Activated T-helper 2 cell treated with anti-CD3 and anti-CD28 coated beads, Interferon-gamma antibody, Interleukin-2, Interleukin-4, amounts not matched to agents 10 μg/mL and 5 μg/mL and 100 μg/mL, durations not matched to agents 14 hours and 24 hours and 36 hours (primary cell): ENCODE results near the gene RNU1-3. TPM values are rescaled to one million over a fixed set of nuclear protein-coding genes. Genes with fewer than 3 reads are reported as not detected.
"Not testable (repeated sequence)": the region's sequence is repeated elsewhere in the genome, so short reads cannot be mapped to it uniquely, and the experiment has no call there.

Experiments used
- DNase-seq: peaks from one replicate; pipeline ENCODE4 v3.0.0; 2021; ENCODE audit warnings: low spot score
- H3K27ac Mint-ChIP-seq: one replicate; pipeline ENCODE4 v1.8.0; 2021; ENCODE audit warnings: mixed read lengths
- H3K27me3 Mint-ChIP-seq: one replicate; pipeline ENCODE4 v1.8.0; 2021; ENCODE audit warnings: low read depth, mixed read lengths
- H3K36me3 Mint-ChIP-seq: one replicate; pipeline ENCODE4 v1.8.0; 2021; ENCODE audit warnings: low read depth, mixed read lengths
- H3K4me1 Mint-ChIP-seq: one replicate; pipeline ENCODE4 v1.8.0; 2021; ENCODE audit warnings: low read depth, mixed read lengths
- H3K4me3 Mint-ChIP-seq: one replicate; pipeline ENCODE4 v1.8.0; 2021; ENCODE audit warnings: low read depth, mild to moderate bottlenecking, moderate library complexity, mixed read lengths
- H3K9me3 Mint-ChIP-seq: one replicate; pipeline ENCODE4 v1.8.0; 2021; ENCODE audit warnings: mixed read lengths
- intact Hi-C: fragments of 100-400 bp; cut with micrococcal nuclease; formaldehyde crosslinking; loops from one replicate; pipeline ENCODE4 v1.15.1; 2023
- total RNA-seq: library from RNA; stranded (reverse); gene quantifications from 2 replicates; pipeline ENCODE4 v1.2.3, GENCODE V29; 2022

The RNU1-3 gene
- 2,033 and 2,369 TPM in 2 replicates for total RNA-seq

DNA sequence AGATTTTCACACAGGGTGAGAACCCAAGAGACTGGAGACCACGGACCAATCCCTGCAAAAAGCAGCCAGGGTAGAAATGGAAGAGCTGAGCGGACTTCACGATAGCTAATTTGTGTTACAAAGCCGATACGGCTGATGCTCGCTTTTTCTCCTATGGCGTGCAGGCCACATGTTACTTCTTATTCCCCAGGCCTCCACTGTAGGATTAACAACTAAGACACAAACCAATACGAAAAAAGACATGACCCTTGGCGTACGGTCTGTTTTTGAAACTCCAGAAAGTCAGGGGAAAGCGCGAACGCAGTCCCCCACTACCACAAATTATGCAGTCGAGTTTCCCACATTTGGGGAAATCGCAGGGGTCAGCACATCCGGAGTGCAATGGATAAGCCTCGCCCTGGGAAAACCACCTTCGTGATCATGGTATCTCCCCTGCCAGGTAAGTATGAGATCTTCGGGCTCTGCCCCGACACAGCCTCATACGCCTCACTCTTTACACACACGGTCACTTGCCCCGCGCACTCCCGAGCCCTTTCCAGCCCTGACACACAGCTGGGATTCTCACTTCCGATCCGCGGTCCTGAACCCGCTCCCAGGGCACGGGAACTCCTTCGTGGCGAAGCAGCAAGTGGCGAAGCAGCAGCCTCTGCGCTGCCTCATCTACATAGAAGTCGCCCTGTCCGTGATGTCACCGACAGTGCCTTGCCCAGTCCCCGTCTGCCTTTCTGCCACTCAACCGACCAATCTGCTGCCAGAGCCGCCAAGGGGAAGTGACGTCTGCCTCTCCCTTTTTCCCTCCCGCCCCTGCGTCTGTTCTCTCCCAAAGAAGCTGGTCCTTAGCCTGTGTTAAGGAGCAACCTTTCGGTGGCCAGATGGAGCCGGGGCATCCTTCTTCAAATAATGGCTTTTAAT lies at the start of gene RNU1-3:
Gene RNU1-3 (minus strand): TSS at position 447 of the 912 bp plus-strand sequence.
- H3K36me3 Mint-ChIP-seq, H3K9me3 Mint-ChIP-seq, H3K27me3 Mint-ChIP-seq, H3K27ac Mint-ChIP-seq, H3K4me3 Mint-ChIP-seq, H3K4me1 Mint-ChIP-seq, DNase-seq, intact Hi-C loops: not testable (repeated sequence)

DNA sequence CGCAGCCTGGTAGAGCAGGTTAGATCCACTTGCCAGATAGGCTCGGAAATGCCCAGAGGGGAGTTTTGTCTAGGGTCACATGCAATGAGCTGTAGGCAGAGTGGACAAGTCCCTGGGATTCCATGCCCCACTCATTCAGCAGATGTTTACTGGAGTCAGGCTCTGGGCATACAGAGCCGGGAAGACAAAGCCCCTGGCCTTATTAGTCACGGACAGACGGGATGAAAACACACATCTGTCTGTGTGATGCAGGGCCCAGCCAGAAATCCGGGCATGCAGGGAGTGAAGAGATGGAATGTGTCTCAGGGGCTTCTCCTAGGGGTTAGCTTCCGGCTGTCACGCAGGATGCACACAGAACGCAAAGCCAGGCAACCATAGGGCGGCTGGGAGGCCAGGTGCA lies 46.7 kb upstream of the RNU1-3 start:
- H3K4me1 Mint-ChIP-seq, H3K27ac Mint-ChIP-seq, H3K4me3 Mint-ChIP-seq, DNase-seq, intact Hi-C loops, H3K36me3 Mint-ChIP-seq, H3K9me3 Mint-ChIP-seq: not testable (repeated sequence)
- H3K27me3 Mint-ChIP-seq: peaks cover 14% of the 10 kb centered on the region

DNA sequence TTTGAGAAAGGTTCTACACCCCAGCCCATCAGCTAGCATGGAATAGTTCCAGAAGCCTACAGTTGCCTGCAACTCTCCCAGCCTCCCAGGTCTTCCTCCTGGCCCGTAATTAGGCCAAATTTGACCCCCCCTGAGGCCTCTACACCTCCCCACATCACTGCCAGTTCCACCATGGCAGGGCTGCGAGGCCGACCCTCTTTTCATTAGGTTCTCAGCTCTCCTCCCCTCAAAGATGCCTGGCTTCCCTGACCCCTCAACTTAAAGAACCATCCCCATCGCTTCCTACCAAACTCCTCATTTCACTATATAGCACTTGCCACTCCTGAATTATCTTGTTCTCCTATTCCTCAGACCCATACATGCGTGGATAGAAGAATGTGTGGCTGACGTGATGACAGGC lies 46.2 kb upstream of the RNU1-3 start:
- H3K9me3 Mint-ChIP-seq, H3K36me3 Mint-ChIP-seq, intact Hi-C loops, DNase-seq, H3K4me1 Mint-ChIP-seq, H3K27ac Mint-ChIP-seq, H3K4me3 Mint-ChIP-seq: not testable (repeated sequence)
- H3K27me3 Mint-ChIP-seq: peaks cover 14% of the 10 kb centered on the region

DNA sequence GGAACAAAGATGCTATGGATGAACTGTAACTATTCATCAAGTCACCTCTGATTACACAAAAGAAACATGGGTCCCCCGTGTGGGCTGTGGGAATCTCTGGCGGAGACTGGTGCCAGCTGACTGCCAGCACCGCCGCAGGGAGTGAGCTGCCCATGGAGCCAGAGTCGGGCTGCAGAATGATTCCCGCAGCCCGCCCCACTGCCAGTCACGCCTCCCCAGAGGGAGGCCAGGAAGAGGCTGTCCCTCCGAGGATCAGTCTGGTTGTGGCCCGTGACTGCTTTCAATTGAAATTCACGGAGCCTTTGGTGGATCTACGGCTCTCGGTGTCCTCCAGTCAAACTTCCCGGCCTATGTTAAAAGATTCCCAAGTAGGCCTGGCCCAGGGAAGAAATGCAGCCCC lies 45.8 kb upstream of the RNU1-3 start:
- H3K36me3 Mint-ChIP-seq, H3K4me1 Mint-ChIP-seq, intact Hi-C loops, DNase-seq, H3K9me3 Mint-ChIP-seq, H3K27ac Mint-ChIP-seq, H3K4me3 Mint-ChIP-seq: not testable (repeated sequence)
- peaks cover 14% of the 10 kb centered on the region for H3K27me3 Mint-ChIP-seq

DNA sequence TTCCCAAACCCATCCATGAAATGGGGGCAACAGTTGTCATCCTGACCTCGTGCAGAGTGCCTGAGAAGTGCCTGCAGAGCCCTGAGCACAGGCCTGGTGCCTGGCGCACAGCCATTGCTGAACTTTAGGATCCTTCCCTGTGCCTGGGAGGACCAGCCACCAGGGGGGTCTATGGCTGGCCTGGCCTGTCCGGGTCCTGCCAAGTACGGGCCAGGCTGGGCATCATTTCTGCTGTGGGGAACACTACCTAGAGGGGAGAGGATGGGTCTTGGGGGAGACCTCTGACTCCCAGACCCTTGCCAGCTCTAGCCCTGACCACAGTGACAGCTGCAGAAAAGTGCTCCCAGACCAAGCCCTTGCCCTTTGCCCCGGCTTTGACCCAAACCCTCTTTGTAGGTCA lies 45.4 kb upstream of the RNU1-3 start:
- DNase-seq, H3K27ac Mint-ChIP-seq, intact Hi-C loops, H3K9me3 Mint-ChIP-seq, H3K4me1 Mint-ChIP-seq, H3K36me3 Mint-ChIP-seq, H3K4me3 Mint-ChIP-seq: not testable (repeated sequence)
- peaks cover 12% of the 10 kb centered on the region for H3K27me3 Mint-ChIP-seq

DNA sequence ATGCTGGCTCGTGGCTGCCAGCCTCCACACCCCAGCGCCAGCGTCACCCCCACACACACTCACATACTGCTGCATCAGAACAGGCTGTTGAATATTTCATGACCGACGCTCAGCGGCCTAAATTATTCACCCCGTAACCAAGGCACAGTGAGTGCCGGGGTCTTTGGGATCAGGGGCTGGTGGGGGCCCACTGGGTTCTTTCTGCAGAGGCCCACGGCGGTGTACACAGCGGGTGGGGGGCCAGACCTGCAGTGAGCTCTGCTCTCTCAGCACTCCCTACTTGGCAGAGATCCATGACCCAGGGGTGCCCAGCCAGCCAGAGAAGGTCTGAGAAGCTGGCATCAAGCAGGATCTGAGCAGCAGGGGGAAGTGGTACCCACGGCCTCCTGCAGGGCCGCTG lies 43.9 kb upstream of the RNU1-3 start:
- H3K9me3 Mint-ChIP-seq, H3K27ac Mint-ChIP-seq, H3K27me3 Mint-ChIP-seq, intact Hi-C loops, DNase-seq, H3K4me1 Mint-ChIP-seq, H3K36me3 Mint-ChIP-seq, H3K4me3 Mint-ChIP-seq: not testable (repeated sequence)

DNA sequence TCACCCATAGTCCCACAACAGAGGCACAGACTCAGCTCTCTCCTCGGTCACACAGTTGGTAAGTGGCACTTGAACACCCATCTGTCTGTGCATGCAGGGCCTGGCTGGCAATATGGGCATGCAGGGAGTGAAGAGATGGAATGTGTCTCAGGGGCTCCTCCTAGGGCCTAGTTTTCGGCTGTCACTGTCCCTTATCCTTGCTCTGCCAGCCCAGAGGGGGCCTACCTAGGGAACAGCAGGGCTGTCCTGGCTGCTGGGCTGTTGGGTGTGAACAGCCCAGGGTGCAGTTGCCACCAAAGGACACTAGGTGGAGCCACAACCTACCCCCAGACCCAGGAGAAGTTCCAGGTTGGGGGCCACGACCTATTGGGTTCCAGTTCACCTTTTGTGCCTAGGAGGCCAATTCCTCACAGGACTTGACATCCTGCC lies 42.9 kb upstream of the RNU1-3 start:
- H3K27ac Mint-ChIP-seq, intact Hi-C loops, H3K36me3 Mint-ChIP-seq, H3K9me3 Mint-ChIP-seq, H3K4me3 Mint-ChIP-seq, DNase-seq, H3K4me1 Mint-ChIP-seq, H3K27me3 Mint-ChIP-seq: not testable (repeated sequence)

DNA sequence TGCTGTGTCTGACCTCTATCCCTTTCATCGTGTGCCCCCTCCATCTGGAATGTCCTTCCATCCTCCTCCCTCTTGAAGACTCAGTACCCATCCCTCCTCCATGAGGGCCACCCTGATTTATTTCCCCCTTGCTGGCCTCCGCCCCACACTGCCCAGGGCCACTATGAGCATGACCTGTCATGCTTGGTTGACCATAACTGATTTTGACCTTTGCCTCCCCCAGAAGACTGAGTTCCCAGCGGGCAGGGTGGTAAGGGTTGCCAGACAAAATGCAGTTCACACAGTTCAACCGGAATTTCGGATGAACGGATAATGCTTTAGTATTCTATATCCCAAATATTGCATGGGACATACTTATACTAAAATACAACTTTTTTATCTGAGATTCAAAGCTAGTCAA lies 42.0 kb upstream of the RNU1-3 start:
- H3K9me3 Mint-ChIP-seq, H3K4me3 Mint-ChIP-seq, DNase-seq, H3K27ac Mint-ChIP-seq, H3K27me3 Mint-ChIP-seq, intact Hi-C loops, H3K4me1 Mint-ChIP-seq, H3K36me3 Mint-ChIP-seq: not testable (repeated sequence)

DNA sequence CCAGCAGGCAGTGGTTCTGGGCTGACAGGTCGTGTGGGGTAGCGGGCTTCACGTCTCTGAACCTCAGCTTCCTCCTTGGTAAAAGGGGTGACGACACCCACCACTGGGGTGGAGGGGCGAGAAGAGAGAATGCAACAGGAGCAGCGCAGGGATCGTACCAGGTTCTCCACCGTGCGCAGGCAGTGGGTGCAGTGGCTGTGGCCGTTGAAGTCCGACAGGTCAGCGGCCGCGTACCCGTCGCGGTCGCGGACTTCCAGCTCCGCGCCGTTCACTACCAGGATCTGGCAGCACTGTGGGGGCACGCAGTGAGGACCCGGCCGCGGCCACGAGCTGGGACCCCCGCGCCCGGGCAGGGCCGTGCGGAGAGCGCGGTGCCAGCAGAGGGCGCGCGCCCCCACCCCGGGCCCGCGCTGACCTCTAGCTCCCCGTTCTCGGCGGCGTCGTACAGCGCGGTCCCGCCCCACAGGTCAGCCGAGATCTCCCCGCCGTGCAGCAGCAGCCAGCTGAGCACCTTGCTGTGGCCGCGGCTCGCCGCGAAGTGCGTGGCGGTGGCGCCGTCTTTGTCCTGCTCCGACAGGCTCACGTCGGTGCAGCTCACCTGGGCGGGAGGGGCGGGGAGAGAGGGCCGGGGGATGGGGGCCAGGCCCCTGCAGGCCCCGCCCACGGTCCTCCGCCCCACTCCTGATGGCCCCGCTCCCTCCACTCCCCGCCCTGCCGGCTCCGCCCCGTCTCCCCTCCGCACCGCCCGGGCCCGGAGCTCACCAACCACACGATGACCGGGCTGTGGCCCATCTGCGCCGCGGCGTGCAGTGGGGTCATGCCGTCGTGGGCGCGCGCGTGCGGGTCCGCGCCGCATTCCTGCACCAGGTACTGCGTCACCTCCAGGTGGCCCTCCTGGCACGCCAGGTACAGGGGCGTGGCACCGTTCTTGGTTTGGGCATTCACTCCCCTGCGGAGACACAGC lies 40.7 kb upstream of the RNU1-3 start:
- H3K4me3 Mint-ChIP-seq, H3K27ac Mint-ChIP-seq, intact Hi-C loops, H3K27me3 Mint-ChIP-seq, DNase-seq, H3K4me1 Mint-ChIP-seq, H3K36me3 Mint-ChIP-seq, H3K9me3 Mint-ChIP-seq: not testable (repeated sequence)

DNA sequence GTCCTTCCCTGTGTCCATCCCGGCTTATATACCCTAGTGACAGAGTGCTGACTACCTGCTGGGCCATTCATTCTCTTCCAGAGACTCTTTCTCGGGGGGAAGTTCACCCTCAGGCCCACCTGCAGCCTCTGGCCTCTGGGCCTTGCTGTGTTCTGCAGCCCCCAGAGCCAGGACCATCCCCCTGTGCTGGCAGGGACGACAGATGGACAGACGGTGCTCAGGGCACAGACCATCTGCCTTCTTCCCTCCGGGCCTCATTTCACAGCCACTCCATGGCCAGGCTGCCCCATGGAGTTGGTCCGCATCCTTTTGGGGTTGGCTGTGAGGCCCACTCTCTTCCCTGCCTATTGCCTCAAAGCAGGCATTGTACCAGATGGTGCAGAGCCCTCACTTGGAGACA lies 39.6 kb upstream of the RNU1-3 start:
- intact Hi-C loops, H3K27ac Mint-ChIP-seq, H3K4me3 Mint-ChIP-seq, H3K9me3 Mint-ChIP-seq, H3K4me1 Mint-ChIP-seq, H3K27me3 Mint-ChIP-seq, H3K36me3 Mint-ChIP-seq, DNase-seq: not testable (repeated sequence)

DNA sequence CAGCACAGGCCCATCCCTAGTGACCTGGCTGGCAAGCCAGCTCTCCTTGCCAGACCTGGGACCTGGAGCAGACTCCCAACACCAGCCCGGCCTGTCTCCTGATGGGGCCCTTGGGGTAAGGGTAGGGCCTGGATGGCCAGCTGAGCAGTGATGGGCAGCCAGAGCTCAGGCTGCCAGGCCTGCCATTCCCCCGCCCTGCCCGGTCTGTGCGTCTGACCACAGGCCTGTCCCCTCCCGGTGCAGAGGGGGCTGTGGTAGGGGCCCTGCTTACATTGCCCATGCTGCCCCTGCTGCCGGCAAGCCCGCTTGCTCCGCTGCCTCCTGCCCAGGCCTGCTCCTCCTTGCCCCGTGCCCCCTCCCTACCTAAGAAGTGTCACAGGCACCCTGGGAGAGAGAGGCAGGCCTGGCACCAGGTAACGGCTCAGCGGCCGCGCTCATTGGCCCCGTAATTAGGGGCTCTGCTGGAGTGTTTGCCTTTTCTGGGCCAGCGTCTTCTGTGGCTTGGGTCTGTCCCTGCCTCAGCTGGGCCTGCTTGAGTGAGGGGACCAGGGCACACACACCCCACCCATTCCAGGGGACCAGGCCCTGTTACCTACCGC lies 37.9 kb upstream of the RNU1-3 start:
- H3K27me3 Mint-ChIP-seq, intact Hi-C loops, H3K36me3 Mint-ChIP-seq, H3K4me1 Mint-ChIP-seq, H3K9me3 Mint-ChIP-seq, H3K4me3 Mint-ChIP-seq, DNase-seq, H3K27ac Mint-ChIP-seq: not testable (repeated sequence)

DNA sequence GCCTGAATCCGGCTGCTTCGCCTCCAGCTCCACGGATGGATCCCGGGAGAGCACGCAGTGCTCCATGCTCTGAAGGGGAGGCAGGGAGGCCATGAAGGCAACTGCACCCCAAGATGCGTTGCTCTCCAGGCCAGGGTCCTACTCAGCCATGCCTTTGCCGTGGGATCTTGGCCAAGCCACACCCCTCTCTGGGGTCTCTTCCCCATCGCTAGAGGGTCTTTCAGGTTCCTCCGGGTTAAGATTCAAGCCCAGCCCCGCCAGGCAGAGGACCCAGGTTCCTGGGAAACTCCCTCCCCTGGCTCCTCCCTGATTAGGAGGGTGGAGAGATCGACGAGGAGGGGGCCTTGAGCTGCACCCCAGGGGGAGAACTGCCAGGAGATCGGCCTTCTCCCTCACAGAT lies 37.3 kb upstream of the RNU1-3 start:
- H3K4me1 Mint-ChIP-seq, H3K27me3 Mint-ChIP-seq, H3K4me3 Mint-ChIP-seq, H3K36me3 Mint-ChIP-seq, H3K27ac Mint-ChIP-seq, DNase-seq, H3K9me3 Mint-ChIP-seq, intact Hi-C loops: not testable (repeated sequence)

DNA sequence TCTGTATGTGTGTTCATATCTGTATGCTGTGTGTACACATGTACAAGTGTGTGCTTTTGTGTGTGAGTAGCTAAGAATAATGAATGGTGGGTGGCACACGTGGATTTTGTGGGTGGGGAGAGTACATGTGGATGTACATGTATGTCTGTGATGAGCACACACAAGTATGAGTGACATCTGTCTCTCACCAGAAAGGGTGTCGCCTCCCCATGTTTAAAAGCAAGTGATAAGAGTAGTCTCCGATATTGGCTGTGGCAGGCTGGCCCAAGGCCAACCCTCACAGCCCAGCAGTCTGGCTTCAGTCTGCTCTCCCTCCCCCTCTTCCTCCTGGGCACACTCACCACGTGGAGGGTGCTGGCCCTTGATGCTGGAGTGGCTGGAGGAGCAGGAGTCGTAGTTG lies 36.9 kb upstream of the RNU1-3 start:
- intact Hi-C loops, H3K36me3 Mint-ChIP-seq: not testable (repeated sequence)

More for the DNA sequence above, 36.9 kb upstream of the RNU1-3 start:
- not testable (repeated sequence) for H3K9me3 Mint-ChIP-seq, H3K4me3 Mint-ChIP-seq, H3K4me1 Mint-ChIP-seq, H3K27me3 Mint-ChIP-seq, DNase-seq, H3K27ac Mint-ChIP-seq
